Measurements from ENCODE around the gene CNTNAP2. TPM values are rescaled to one million over a fixed set of nuclear protein-coding genes. Genes with fewer than 3 reads are reported as not detected.

CNTNAP2 gene
- total and polyA plus RNA-seq, 2 of the 8 experiments (the other 6 are each of a cell fraction or from before 2014, with no cell fraction given): 27.9 to 71.0 TPM

DNA sequence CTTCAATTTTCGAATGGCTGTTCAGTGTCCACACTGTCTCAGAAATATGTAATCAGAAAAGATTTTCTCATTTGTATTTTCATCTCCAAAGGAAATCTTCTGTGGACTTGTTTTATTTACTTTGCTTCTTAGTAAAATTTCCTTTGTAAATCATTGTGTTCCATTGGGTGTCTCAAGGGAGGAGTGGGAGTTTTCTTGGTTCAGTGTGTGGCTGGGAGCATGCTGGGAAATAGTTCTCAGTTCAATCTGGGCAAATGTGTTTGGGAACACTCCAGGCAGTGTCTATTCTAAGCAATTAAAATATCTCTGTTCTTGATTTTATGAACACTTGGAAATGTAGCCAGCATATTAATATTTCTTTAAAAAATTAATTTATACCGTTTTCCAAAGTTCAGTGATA lies 1019.8 kb downstream of the CNTNAP2 start:
- Histone ChIP-seq H3K27me3 (replicated peaks in 1 of 4; ENCODE audit: control insufficient read depth in 3 of 4, extremely low read depth in 1 of 4, insufficient read depth in 3 of 4, low read length in 3 of 4) (no peaks in the 10 kb centered on the region), H3K4me2 (ENCODE audit: insufficient read depth in 1 of 2, low read depth in 2 of 2, low read length in 2 of 2) (no peak overlapping the region), H3K56ac (replicated peaks; ENCODE audit: insufficient read length, low read depth, low read length) (no peak overlapping the region), H3K79me1 (ENCODE audit: low read depth, low read length) (no peaks in the 10 kb centered on the region), H2AFZ (ENCODE audit: low read length) (no peak overlapping the region), H3K23me2 (ENCODE audit: low read depth, low read length) (no peaks in the 10 kb centered on the region), H3K9ac (replicated peaks in 1 of 4; ENCODE audit: extremely low read depth in 1 of 4, low read depth in 3 of 4, low read length in 3 of 4) (no peak overlapping the region), H3K4me3 (ENCODE audit: extremely low read depth in 1 of 4, insufficient read depth in 2 of 4, low read depth in 3 of 4, low read length in 4 of 4) (no peak overlapping the region), H4K8ac (ENCODE audit: extremely low read depth, insufficient read depth, low read length) (no peak overlapping the region), H4K5ac (ENCODE audit: insufficient read length, low read depth, low read length) (no peak overlapping the region), H2BK120ac (replicated peaks; ENCODE audit: low read depth, low read length) (no peak overlapping the region), H3K79me2 (ENCODE audit: control insufficient read depth in 1 of 2, insufficient read depth in 2 of 2, low read length in 2 of 2) (no peaks in the 10 kb centered on the region), H3K23ac (ENCODE audit: insufficient read length) (no peak overlapping the region), H2BK15ac (ENCODE audit: low read length) (no peak overlapping the region), H2AK5ac (ENCODE audit: low read depth, low read length) (no peak overlapping the region), H2BK12ac (ENCODE audit: low read depth, low read length) (no peak overlapping the region), H3K27ac (ENCODE audit: low read depth, low read length) (no peak overlapping the region), H4K20me1 (replicated peaks in 1 of 2; ENCODE audit: control insufficient read depth in 1 of 2, insufficient read depth in 2 of 2, low read length in 2 of 2) (no peaks in the 10 kb centered on the region), H3K9me3 (ENCODE audit: insufficient read depth in 2 of 2, low read depth in 1 of 2, low read length in 1 of 2) (no peaks in the 10 kb centered on the region), H3K4me1 (replicated peaks in 1 of 4; ENCODE audit: control insufficient read depth in 3 of 4, insufficient read depth in 4 of 4, low read length in 3 of 4) (no peaks in the 10 kb centered on the region), H2BK20ac (ENCODE audit: low read length) (no peak overlapping the region), H3K4ac (replicated peaks; ENCODE audit: insufficient read length, low read depth, low read length) (no peak overlapping the region), H2BK5ac (ENCODE audit: low read depth, low read length) (no peak overlapping the region), H4K91ac (replicated peaks; ENCODE audit: insufficient read length, low read length) (no peak overlapping the region), H3K14ac (ENCODE audit: insufficient read length) (no peak overlapping the region), H3K36me3 (ENCODE audit: control insufficient read depth in 2 of 4, insufficient read depth in 4 of 4, low read length in 3 of 4) (no peaks in the 10 kb centered on the region), H3K18ac (ENCODE audit: extremely low read depth, low read length) (no peak overlapping the region)
- CTCF ChIA-PET (ENCODE audit: partially characterized antibody): no interaction called here
- no peak for FAIRE-seq
- TF ChIP-seq CBX5 (IDR thresholded peaks at IDR 0.05; ENCODE audit: low read depth, low read length): no peak
- TF ChIP-seq, protein P1, sequence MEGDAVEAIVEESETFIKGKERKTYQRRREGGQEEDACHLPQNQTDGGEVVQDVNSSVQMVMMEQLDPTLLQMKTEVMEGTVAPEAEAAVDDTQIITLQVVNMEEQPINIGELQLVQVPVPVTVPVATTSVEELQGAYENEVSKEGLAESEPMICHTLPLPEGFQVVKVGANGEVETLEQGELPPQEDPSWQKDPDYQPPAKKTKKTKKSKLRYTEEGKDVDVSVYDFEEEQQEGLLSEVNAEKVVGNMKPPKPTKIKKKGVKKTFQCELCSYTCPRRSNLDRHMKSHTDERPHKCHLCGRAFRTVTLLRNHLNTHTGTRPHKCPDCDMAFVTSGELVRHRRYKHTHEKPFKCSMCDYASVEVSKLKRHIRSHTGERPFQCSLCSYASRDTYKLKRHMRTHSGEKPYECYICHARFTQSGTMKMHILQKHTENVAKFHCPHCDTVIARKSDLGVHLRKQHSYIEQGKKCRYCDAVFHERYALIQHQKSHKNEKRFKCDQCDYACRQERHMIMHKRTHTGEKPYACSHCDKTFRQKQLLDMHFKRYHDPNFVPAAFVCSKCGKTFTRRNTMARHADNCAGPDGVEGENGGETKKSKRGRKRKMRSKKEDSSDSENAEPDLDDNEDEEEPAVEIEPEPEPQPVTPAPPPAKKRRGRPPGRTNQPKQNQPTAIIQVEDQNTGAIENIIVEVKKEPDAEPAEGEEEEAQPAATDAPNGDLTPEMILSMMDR (IDR thresholded peaks at IDR 0.05; ENCODE audit: control extremely low read depth in 1 of 3, insufficient read depth in 1 of 3, low read depth in 1 of 3, low read length in 3 of 3): no peak
- no peak for DNase-seq (ENCODE audit: low read depth in 1 of 2, low spot score in 2 of 2)
- 96% methylated on average over 2 of the region's 2 CpGs; no CpG with 5 or more reads in 1 of the 2 experiments for WGBS, 2 experiments (ENCODE audit: extremely low coverage in 1 of 2, insufficient coverage in 1 of 2, insufficient read length in 1 of 2, insufficient replicate concordance in 2 of 2, low coverage in 1 of 2, low lambda C conversion rate in 2 of 2, missing lambda C conversion rate in 1 of 2)
- POLR2A ChIA-PET (ENCODE audit: partially characterized antibody): no interaction called here
